KMS-11 (cell line): ENCODE results near the gene LPAR1.
A peak's percentile ranks its signal among the peaks of the same experiment; 100 is the strongest.

Source experiments
- H2AFZ ChIP-seq: fragments of 200-600 bp; sonication (generic); 2 replicates; pipeline ENCODE4 v1.6.1; 2016; ENCODE audit warnings: antibody characterized with exemption, mixed run types, low read depth
- H3K27ac ChIP-seq: fragments of 200-600 bp; sonication (generic); 2 replicates; pipeline ENCODE4 v1.6.1; 2016; ENCODE audit warnings: mild to moderate bottlenecking, mixed run types
- H3K27me3 ChIP-seq: fragments of 200-600 bp; sonication (generic); 2 replicates; pipeline ENCODE4 v1.6.1; 2017; ENCODE audit warnings: mild to moderate bottlenecking, low read depth, mixed run types, moderate library complexity; ENCODE audit not compliant: insufficient read depth
- H3K36me3 ChIP-seq: fragments of 200-600 bp; sonication (generic); 2 replicates; pipeline ENCODE4 v1.6.1; 2017; ENCODE audit warnings: mild to moderate bottlenecking, mixed run types; ENCODE audit not compliant: insufficient read depth
- H3K4me1 ChIP-seq: fragments of 200-600 bp; sonication (generic); 2 replicates; pipeline ENCODE4 v1.6.1; 2016; ENCODE audit warnings: mild to moderate bottlenecking, low read depth, mixed run types; ENCODE audit not compliant: poor library complexity, severe bottlenecking
- H3K4me2 ChIP-seq: fragments of 200-600 bp; sonication (generic); 2 replicates; pipeline ENCODE4 v1.7.0; 2016; ENCODE audit warnings: mild to moderate bottlenecking, mixed run types
- H3K4me3 ChIP-seq: fragments of 200-600 bp; sonication (generic); IDR thresholded peaks from 2 replicates; pipeline ENCODE4 v1.6.1; 2017; ENCODE audit warnings: low read depth, low read length, mixed read lengths; ENCODE audit not compliant: insufficient read depth
- H3K79me2 ChIP-seq: fragments of 200-600 bp; sonication (generic); 2 replicates; pipeline ENCODE4 v1.6.1; 2016; ENCODE audit warnings: low read depth, mixed run types; ENCODE audit not compliant: insufficient read depth
- H3K9ac ChIP-seq: fragments of 200-600 bp; sonication (generic); 2 replicates; pipeline ENCODE4 v1.6.1; 2016; ENCODE audit warnings: mild to moderate bottlenecking, mixed run types
- H4K20me1 ChIP-seq: fragments of 200-600 bp; sonication (generic); 2 replicates; pipeline ENCODE4 v1.6.1; 2016; ENCODE audit warnings: mild to moderate bottlenecking, mixed run types; ENCODE audit not compliant: insufficient read depth
- CTCF ChIP-seq: fragments of 200-600 bp; sonication (generic); conservative IDR thresholded peaks from 2 replicates; pipeline ENCODE4 v1.6.1; 2017; ENCODE audit warnings: low read depth, mild to moderate bottlenecking, antibody characterized with exemption, low read length, moderate library complexity, mixed read lengths

The LPAR1 gene

DNA sequence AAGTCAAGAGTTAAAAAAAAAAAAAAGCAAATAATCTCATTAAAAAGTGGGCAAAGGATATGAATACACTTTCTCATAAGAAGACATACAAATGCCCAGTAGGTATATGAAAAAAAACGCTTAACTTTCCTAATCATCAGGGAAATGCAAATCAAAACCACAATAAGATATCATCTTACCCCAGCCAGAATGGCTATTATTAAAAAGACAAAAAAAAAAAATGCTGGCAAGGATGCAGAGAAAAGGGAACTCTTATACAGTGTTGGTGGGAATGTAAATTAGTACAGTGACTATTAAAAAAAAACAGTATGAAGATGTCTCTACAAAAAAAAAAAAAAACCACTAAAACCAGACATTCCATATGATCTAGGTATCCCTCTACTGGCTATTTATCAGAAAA is 79.4 kb downstream of the LPAR1 start:
- H3K4me3 ChIP-seq = no peak overlapping the region
- no peak overlapping the region for H3K27ac ChIP-seq
- no peak overlapping the region for H3K9ac ChIP-seq
- no peaks in the 10 kb centered on the region for H3K79me2 ChIP-seq
- no peaks in the 10 kb centered on the region for H3K36me3 ChIP-seq
- peaks cover 13% of the 10 kb centered on the region for H3K4me1 ChIP-seq
- H3K4me2 ChIP-seq = no peak overlapping the region
- H3K27me3 ChIP-seq = no peaks in the 10 kb centered on the region
- TF ChIP-seq CTCF = no peak
- H4K20me1 ChIP-seq = no peaks in the 10 kb centered on the region
- H2AFZ ChIP-seq = no peak overlapping the region

DNA sequence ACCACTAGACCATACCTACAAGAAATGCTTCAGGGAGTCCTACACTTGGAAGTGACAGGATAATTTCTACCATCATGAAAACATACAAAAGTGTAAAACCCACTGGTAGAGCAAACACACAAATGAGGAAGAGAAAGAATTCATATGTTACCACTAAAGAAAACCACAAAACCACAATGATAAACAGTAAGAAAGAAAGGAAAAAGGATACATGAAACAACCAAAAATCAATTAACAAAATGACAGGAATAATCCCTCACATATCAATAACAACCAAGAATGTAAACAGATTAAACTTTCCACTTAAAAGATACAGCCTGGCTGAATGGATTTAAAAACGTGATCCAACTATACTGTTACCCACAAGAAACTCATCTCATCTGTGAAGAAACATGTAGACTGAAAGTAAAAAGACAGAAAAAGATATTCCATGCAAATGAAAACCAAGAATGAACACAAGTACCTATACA is 83.4 kb downstream of the LPAR1 start:
- Histone ChIP-seq H3K27ac (no peak overlapping the region), H3K4me3 (no peak overlapping the region), H3K4me1 (peaks cover 32% of the 10 kb centered on the region), H3K4me2 (peak overlapping the region; percentile 10), H3K9ac (no peak overlapping the region), H2AFZ (no peak overlapping the region), H3K36me3 (no peaks in the 10 kb centered on the region), H4K20me1 (no peaks in the 10 kb centered on the region), H3K27me3 (no peaks in the 10 kb centered on the region), H3K79me2 (no peaks in the 10 kb centered on the region)
- no peak for TF ChIP-seq CTCF

DNA sequence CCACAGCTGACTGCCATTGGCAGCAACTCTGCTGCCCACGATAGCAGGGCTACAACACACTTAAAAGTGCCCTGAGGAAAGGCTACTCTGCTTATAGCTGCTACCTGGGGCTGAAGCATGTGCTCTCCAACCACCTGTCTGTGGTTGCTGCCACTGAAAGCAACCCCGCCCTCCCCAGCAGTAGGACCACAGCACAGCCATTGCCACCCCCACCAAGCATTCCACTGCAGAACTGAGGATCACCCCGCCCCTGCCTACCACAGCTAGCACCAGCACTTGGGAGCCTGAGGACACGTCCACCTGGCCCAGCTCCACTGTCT is 85.8 kb downstream of the LPAR1 start:
- Histone ChIP-seq H4K20me1 (no peaks in the 10 kb centered on the region), H3K79me2 (no peaks in the 10 kb centered on the region), H3K27me3 (no peaks in the 10 kb centered on the region), H3K36me3 (no peaks in the 10 kb centered on the region), H3K4me2 (peak overlapping the region; percentile 4; the same call in 1 of the 2 replicates), H3K9ac (no peak overlapping the region), H2AFZ (no peak overlapping the region), H3K4me1 (peaks cover 32% of the 10 kb centered on the region), H3K27ac (no peak overlapping the region), H3K4me3 (no peak overlapping the region)
- no peak for TF ChIP-seq CTCF

DNA sequence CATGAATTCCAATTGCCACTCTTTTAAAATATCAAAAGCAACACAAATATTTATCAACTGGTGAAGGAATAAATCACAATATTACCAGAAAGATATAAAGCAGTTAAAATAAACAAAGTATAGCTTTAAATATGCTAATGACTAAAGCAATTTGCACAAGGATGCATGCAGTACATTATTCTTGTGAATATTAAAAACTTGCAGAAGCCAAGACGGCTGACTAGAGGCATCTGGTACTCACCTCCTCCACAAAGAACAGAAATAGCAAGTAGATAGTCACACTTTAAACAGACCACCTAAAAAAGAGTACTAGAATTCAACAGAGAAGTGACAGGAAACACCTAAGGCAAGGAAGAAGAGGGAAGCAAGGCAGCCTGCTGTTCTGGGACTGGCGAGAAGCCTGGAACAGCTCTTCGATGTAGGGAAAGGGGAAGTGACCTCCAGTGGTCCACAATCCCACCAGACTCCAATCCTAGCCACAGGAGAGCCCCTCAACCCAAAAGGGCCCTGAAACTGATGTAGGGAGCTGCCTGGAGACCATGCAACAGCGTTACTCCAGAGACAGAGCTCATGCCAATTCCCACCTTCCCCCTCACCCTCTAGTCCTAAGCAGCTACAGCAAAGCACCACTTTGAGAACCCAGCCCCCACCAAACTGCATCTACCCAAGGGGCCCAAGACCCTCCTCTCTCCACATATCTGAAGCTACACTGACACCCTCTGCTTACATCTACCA is 86.3 kb downstream of the LPAR1 start:
- Histone ChIP-seq H3K79me2 (no peaks in the 10 kb centered on the region), H3K27me3 (no peaks in the 10 kb centered on the region), H3K4me1 (peaks cover 32% of the 10 kb centered on the region), H4K20me1 (no peaks in the 10 kb centered on the region), H3K4me3 (no peak overlapping the region), H3K36me3 (no peaks in the 10 kb centered on the region), H3K4me2 (peak overlapping the region; percentile 4; the same call in 1 of the 2 replicates), H2AFZ (no peak overlapping the region), H3K9ac (no peak overlapping the region), H3K27ac (no peak overlapping the region)
- no peak for TF ChIP-seq CTCF
